ENCODE measurements around the gene CEACAM1. TPM values are rescaled to one million over a fixed set of nuclear protein-coding genes. Genes with fewer than 3 reads are reported as not detected.

Gene CEACAM1
- total RNA-seq, 1 experiment from 2014 or later, result 0.95 TPM

- Histone ChIP-seq H3K27ac (ENCODE audit: low read length) (no peak overlapping the region), H3K4me1 (ENCODE audit: insufficient read depth, low read length) (no peaks in the 10 kb centered on the region), H3K4me3 (ENCODE audit: low read length) (no peak overlapping the region), H3K79me2 (ENCODE audit: low read length) (no peaks in the 10 kb centered on the region), H3K4me2 (ENCODE audit: low read length) (no peak overlapping the region), H3K9me3 (ENCODE audit: low read length) (no peaks in the 10 kb centered on the region), H3K27me3 (ENCODE audit: low read length) (no peaks in the 10 kb centered on the region), H3F3A (ENCODE audit: low read length, unreplicated experiment) (no peaks in the 10 kb centered on the region), H2AFZ (ENCODE audit: low read length) (no peak overlapping the region), H3K36me3 (ENCODE audit: low read depth, low read length) (no peaks in the 10 kb centered on the region), H4K20me1 (ENCODE audit: low read length) (no peaks in the 10 kb centered on the region), H3K9me2 (replicated peaks; ENCODE audit: low read length) (no peaks in the 10 kb centered on the region), H3K9ac (ENCODE audit: low read length) (no peak overlapping the region)
- ChIA-PET POLR2A (ENCODE audit: unreplicated experiment) (no interaction called here), CTCF (no interaction called here)
- no TSS peak for BruUV-seq (replicated peaks)
- DNase-seq (no peak), ATAC-seq (no peak)
- TF ChIP-seq, protein P1, sequence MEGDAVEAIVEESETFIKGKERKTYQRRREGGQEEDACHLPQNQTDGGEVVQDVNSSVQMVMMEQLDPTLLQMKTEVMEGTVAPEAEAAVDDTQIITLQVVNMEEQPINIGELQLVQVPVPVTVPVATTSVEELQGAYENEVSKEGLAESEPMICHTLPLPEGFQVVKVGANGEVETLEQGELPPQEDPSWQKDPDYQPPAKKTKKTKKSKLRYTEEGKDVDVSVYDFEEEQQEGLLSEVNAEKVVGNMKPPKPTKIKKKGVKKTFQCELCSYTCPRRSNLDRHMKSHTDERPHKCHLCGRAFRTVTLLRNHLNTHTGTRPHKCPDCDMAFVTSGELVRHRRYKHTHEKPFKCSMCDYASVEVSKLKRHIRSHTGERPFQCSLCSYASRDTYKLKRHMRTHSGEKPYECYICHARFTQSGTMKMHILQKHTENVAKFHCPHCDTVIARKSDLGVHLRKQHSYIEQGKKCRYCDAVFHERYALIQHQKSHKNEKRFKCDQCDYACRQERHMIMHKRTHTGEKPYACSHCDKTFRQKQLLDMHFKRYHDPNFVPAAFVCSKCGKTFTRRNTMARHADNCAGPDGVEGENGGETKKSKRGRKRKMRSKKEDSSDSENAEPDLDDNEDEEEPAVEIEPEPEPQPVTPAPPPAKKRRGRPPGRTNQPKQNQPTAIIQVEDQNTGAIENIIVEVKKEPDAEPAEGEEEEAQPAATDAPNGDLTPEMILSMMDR (conservative IDR thresholded peaks at IDR 0.05; ENCODE audit: low read depth, low read length), result no peak
- TF ChIP-seq EZH2 (IDR thresholded peaks at IDR 0.05; ENCODE audit: low read length, unreplicated experiment) (no peak), EZH2phosphoT487 (IDR thresholded peaks at IDR 0.05; ENCODE audit: borderline replicate concordance, low read length) (no peak)
- intact Hi-C loops (cut with micrococcal nuclease), result no loop called here
Measured at GRCh38 chr19:42497492-42498168, 30.7 kb downstream of the CEACAM1 start.

GRCh38 chr19:42496460-42497133 lies 31.7 kb downstream of the CEACAM1 start:
- no peak for DNase-seq
- Histone ChIP-seq H3K9ac (ENCODE audit: low read length) (no peak overlapping the region), H3K4me3 (ENCODE audit: low read length) (no peak overlapping the region), H3K27ac (ENCODE audit: low read length) (no peak overlapping the region), H2AFZ (ENCODE audit: low read length) (no peak overlapping the region), H3K9me3 (ENCODE audit: low read length) (no peaks in the 10 kb centered on the region), H3K4me1 (ENCODE audit: insufficient read depth, low read length) (no peaks in the 10 kb centered on the region), H4K20me1 (ENCODE audit: low read length) (no peaks in the 10 kb centered on the region), H3K4me2 (ENCODE audit: low read length) (no peak overlapping the region), H3K79me2 (ENCODE audit: low read length) (no peaks in the 10 kb centered on the region), H3F3A (ENCODE audit: low read length, unreplicated experiment) (no peaks in the 10 kb centered on the region), H3K27me3 (ENCODE audit: low read length) (no peaks in the 10 kb centered on the region), H3K36me3 (ENCODE audit: low read depth, low read length) (no peaks in the 10 kb centered on the region), H3K9me2 (replicated peaks; ENCODE audit: low read length) (no peaks in the 10 kb centered on the region)
- ChIA-PET CTCF (no interaction called here), POLR2A (ENCODE audit: unreplicated experiment) (no interaction called here)
- intact Hi-C loops (cut with micrococcal nuclease), result no loop called here
- no TSS peak for BruUV-seq (replicated peaks)
- TF ChIP-seq EZH2phosphoT487 (IDR thresholded peaks at IDR 0.05; ENCODE audit: borderline replicate concordance, low read length), result no peak
- TF ChIP-seq, protein P1 (conservative IDR thresholded peaks at IDR 0.05; ENCODE audit: low read depth, low read length), result no peak
- TF ChIP-seq EZH2 (IDR thresholded peaks at IDR 0.05; ENCODE audit: low read length, unreplicated experiment), result no peak
- ATAC-seq, result no peak

GRCh38 chr19:42495663-42496062 lies 32.6 kb downstream of the CEACAM1 start:
- no peaks in the 10 kb centered on the region for H3K9me2 ChIP-seq (replicated peaks; ENCODE audit: low read length)
- H3K9me3 ChIP-seq (ENCODE audit: low read length), result no peaks in the 10 kb centered on the region
- no peak overlapping the region for H3K4me2 ChIP-seq (ENCODE audit: low read length)
- no peaks in the 10 kb centered on the region for H3K79me2 ChIP-seq (ENCODE audit: low read length)
- H2AFZ ChIP-seq (ENCODE audit: low read length), result no peak overlapping the region
- ChIA-PET CTCF (no interaction called here), POLR2A (ENCODE audit: unreplicated experiment) (no interaction called here)
- intact Hi-C loops (cut with micrococcal nuclease), result no loop called here
- H3K4me1 ChIP-seq (ENCODE audit: insufficient read depth, low read length), result no peaks in the 10 kb centered on the region
- H3F3A ChIP-seq (ENCODE audit: low read length, unreplicated experiment), result no peaks in the 10 kb centered on the region
- ATAC-seq (no peak), DNase-seq (no peak)
- BruUV-seq (replicated peaks), result no TSS peak
- H4K20me1 ChIP-seq (ENCODE audit: low read length), result no peaks in the 10 kb centered on the region
- H3K4me3 ChIP-seq (ENCODE audit: low read length), result no peak overlapping the region
- H3K27me3 ChIP-seq (ENCODE audit: low read length), result no peaks in the 10 kb centered on the region
- no peaks in the 10 kb centered on the region for H3K36me3 ChIP-seq (ENCODE audit: low read depth, low read length)
- no peak overlapping the region for H3K27ac ChIP-seq (ENCODE audit: low read length)
- no peak overlapping the region for H3K9ac ChIP-seq (ENCODE audit: low read length)
- no peak for TF ChIP-seq EZH2phosphoT487 (IDR thresholded peaks at IDR 0.05; ENCODE audit: borderline replicate concordance, low read length)
- TF ChIP-seq, protein P1 (conservative IDR thresholded peaks at IDR 0.05; ENCODE audit: low read depth, low read length), result no peak
- no peak for TF ChIP-seq EZH2 (IDR thresholded peaks at IDR 0.05; ENCODE audit: low read length, unreplicated experiment)
